Activated CD8-positive, alpha-beta T cell treated with anti-CD3 and anti-CD28 coated beads for 36 hours (primary cell): Measurements from ENCODE around the gene KCNIP4. TPM values are rescaled to one million over a fixed set of nuclear protein-coding genes. Genes with fewer than 3 reads are reported as not detected.

Experiments used
- ATAC-seq: fragments of 200-7000 bp; cut with Tn5 transposase; one replicate; pipeline ENCODE4 v1.10.0; 2021; ENCODE audit warnings: mild to moderate bottlenecking, moderate library complexity
- CTCF ChIA-PET: fragments of 350-600 bp; sonication (Branson Sonifier 250); formaldehyde crosslinking; loops from one replicate; lab custom pipeline; 2021; ENCODE audit warnings: antibody characterized with exemption; lab: Charles Lee
- POLR2A ChIA-PET: fragments of 350-600 bp; sonication (Branson Sonifier 250); formaldehyde crosslinking; loops from one replicate; lab custom pipeline; 2021; ENCODE audit warnings: antibody characterized with exemption; lab: Charles Lee
- DNase-seq: peaks from one replicate; pipeline ENCODE4 v3.0.0-alpha.2; 2020
- H3K27ac Mint-ChIP-seq: one replicate; pipeline ENCODE4 v1.8.0; 2021; ENCODE audit warnings: mild to moderate bottlenecking, mixed read lengths
- H3K27me3 Mint-ChIP-seq: one replicate; pipeline ENCODE4 v1.8.0; 2021; ENCODE audit warnings: mixed read lengths
- H3K36me3 Mint-ChIP-seq: one replicate; pipeline ENCODE4 v1.8.0; 2021; ENCODE audit warnings: low read depth, mixed read lengths
- H3K4me1 Mint-ChIP-seq: one replicate; pipeline ENCODE4 v1.8.0; 2021; ENCODE audit warnings: low read depth, mixed read lengths
- H3K4me3 Mint-ChIP-seq: one replicate; pipeline ENCODE4 v1.8.0; 2021; ENCODE audit warnings: mild to moderate bottlenecking, moderate library complexity, mixed read lengths
- H3K9me3 Mint-ChIP-seq: one replicate; pipeline ENCODE4 v1.8.0; 2021; ENCODE audit warnings: mixed read lengths
- intact Hi-C: fragments of 100-400 bp; cut with micrococcal nuclease; formaldehyde crosslinking; loops from one replicate; pipeline ENCODE4 v1.10.0; 2022
- total RNA-seq, 2 experiments: library from RNA; stranded (reverse); gene quantifications; one replicate each; pipeline ENCODE4 v1.2.3, GENCODE V29; 2021
- TF ChIP-seq, protein P1 (sequence below): fragments of 200-600 bp; IDR thresholded peaks from one replicate; pipeline ENCODE4 v1.8.0; 2022; ENCODE audit warnings: antibody characterized with exemption, mild to moderate bottlenecking

The KCNIP4 gene
- total RNA-seq, 2 experiments from 2014 or later = not detected

DNA sequence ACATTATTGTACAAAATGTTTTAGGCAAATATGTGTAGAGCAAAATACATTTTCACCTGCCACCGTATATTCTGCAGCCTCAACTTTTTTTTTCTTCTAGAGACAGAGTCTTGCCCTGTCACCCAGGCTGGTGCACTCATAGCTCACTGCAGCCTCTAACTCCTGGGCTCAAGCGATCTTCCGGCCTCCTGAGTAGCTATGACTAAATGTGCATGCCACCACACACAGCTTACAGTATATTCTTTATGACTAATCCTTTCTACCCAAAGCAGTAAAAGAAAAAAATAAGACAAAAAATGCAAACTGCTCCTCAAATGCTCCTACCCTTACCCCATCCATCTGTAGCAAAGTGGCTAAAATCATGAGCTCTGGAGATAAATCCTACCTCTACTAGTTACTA, 426.3 kb downstream of the KCNIP4 start:
- ChIA-PET CTCF (interaction anchor here (0.8 kb wide), 1 partner anchor 282 kb away, joined by 3 read pairs; no protein-coding TSS in a partner anchor), POLR2A (no interaction called here)
- TF ChIP-seq, protein P1, sequence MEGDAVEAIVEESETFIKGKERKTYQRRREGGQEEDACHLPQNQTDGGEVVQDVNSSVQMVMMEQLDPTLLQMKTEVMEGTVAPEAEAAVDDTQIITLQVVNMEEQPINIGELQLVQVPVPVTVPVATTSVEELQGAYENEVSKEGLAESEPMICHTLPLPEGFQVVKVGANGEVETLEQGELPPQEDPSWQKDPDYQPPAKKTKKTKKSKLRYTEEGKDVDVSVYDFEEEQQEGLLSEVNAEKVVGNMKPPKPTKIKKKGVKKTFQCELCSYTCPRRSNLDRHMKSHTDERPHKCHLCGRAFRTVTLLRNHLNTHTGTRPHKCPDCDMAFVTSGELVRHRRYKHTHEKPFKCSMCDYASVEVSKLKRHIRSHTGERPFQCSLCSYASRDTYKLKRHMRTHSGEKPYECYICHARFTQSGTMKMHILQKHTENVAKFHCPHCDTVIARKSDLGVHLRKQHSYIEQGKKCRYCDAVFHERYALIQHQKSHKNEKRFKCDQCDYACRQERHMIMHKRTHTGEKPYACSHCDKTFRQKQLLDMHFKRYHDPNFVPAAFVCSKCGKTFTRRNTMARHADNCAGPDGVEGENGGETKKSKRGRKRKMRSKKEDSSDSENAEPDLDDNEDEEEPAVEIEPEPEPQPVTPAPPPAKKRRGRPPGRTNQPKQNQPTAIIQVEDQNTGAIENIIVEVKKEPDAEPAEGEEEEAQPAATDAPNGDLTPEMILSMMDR = no peak
- H3K27ac Mint-ChIP-seq = no peak overlapping the region
- ATAC-seq (no peak), DNase-seq (no peak)
- no peaks in the 10 kb centered on the region for H3K36me3 Mint-ChIP-seq
- no peaks in the 10 kb centered on the region for H3K27me3 Mint-ChIP-seq
- intact Hi-C loops = no loop called here
- peaks cover 1% of the 10 kb centered on the region for H3K9me3 Mint-ChIP-seq
- no peak overlapping the region for H3K4me3 Mint-ChIP-seq
- no peaks in the 10 kb centered on the region for H3K4me1 Mint-ChIP-seq

DNA sequence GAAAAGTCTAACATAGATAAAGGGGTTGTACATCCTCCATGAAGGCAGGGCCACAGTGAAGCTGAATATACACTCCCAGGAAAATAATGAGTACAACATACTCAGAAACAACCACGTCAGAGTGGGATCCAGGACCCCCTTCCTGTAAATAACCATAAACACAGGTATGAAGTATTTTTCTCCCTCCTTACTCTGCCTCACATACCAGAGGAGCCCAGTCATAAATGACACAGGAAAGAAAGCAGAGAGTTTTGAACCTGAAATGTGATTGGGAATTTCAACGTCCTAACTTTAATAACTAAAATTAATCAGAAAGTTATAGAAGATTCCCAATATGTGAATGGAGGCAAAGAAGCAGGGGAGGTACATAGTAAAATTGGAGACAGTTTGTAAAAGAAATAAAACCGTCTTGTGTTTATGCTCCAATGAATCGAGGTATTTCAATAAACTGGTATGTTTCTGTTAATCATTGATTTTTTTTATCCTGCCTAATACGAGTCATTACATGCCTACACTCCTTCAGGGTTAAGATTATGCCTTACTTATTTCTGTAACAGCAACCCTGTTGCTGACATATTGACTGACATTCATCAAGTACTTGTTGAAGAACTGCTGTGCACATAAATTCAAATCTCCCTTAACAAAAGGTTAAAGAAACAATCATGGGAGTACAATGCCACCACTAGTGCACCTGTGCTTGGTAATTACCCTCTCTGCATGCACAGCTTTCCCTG, 431.3 kb downstream of the KCNIP4 start:
- ChIA-PET POLR2A (no interaction called here), CTCF (no interaction called here)
- TF ChIP-seq, protein P1 = no peak
- Mint-ChIP-seq H3K27ac (no peak overlapping the region), H3K9me3 (peaks cover 1% of the 10 kb centered on the region), H3K4me1 (no peaks in the 10 kb centered on the region), H3K27me3 (no peaks in the 10 kb centered on the region), H3K4me3 (no peak overlapping the region), H3K36me3 (no peaks in the 10 kb centered on the region)
- DNase-seq (no peak), ATAC-seq (no peak)
- intact Hi-C loops = no loop called here

DNA sequence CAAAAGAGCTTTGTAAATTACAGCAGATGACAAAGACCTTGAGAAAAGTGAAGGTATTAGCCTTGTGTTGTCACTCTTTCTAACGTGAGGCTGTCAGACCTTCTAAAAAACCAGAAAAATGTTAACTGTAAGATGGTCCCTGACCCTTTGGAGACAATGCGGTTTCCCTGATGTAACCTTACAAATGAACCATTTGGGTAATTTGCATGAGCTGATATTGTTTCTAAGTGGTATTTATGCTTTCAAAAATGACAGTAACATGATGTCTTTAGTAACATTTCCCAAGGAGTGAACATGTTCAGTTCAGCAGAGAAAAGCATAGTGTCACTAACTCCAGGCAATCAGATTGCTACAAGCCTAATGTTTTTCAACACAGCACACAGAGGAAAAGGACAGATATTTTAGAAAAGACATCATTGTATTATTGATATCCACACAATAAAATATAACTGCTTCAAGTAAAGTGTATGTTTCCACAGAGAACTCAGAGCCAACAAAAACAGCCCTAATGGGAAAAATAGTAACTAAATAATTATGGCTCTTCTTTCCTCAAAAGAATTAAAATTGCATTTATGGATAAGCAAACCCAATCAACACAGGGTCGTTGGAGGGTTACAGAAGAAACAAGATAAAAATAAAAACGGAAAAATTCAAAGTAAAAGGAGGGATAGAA, 434.4 kb downstream of the KCNIP4 start:
- TF ChIP-seq, protein P1 = no peak
- no peak overlapping the region for H3K27ac Mint-ChIP-seq
- ChIA-PET POLR2A (no interaction called here), CTCF (no interaction called here)
- no peak overlapping the region for H3K4me3 Mint-ChIP-seq
- intact Hi-C loops = loop anchor here (5.0 kb wide), 1 partner anchor 253 kb away; no protein-coding TSS in a partner anchor
- peaks cover 1% of the 10 kb centered on the region for H3K9me3 Mint-ChIP-seq
- no peaks in the 10 kb centered on the region for H3K36me3 Mint-ChIP-seq
- DNase-seq = no peak
- no peaks in the 10 kb centered on the region for H3K4me1 Mint-ChIP-seq
- ATAC-seq = no peak
- H3K27me3 Mint-ChIP-seq = no peaks in the 10 kb centered on the region

DNA sequence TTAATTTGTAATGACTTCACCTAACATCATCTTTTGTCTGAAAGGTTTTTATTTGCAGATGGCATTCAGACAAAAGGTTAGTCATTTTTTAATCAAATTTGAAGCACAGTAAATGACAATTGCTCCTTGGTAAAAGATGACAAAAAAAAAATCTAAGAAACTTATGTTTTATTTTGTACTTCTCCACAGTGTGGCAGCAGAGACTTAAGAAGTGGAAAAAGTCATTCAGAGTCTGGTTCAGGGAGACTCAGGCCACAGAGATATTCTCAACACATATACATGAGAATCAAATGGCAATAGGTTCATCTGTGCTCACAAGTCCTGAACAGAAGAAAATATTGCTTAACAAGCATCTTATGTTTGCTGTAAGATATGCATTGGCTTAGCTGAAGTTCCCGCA, 436.2 kb downstream of the KCNIP4 start:
- DNase-seq = no peak
- ChIA-PET POLR2A (no interaction called here), CTCF (interaction anchor here (1.6 to 2.2 kb wide), 2 partner anchors 252 to 255 kb away, joined by 8 to 9 read pairs; no protein-coding TSS in a partner anchor)
- intact Hi-C loops = loop anchor here (5.0 kb wide), 1 partner anchor 255 kb away; no protein-coding TSS in a partner anchor
- H3K4me3 Mint-ChIP-seq = no peak overlapping the region
- H3K27me3 Mint-ChIP-seq = no peaks in the 10 kb centered on the region
- ATAC-seq = no peak
- H3K9me3 Mint-ChIP-seq = no peaks in the 10 kb centered on the region
- no peaks in the 10 kb centered on the region for H3K4me1 Mint-ChIP-seq
- H3K27ac Mint-ChIP-seq = no peak overlapping the region
- no peaks in the 10 kb centered on the region for H3K36me3 Mint-ChIP-seq
- TF ChIP-seq, protein P1 = no peak

DNA sequence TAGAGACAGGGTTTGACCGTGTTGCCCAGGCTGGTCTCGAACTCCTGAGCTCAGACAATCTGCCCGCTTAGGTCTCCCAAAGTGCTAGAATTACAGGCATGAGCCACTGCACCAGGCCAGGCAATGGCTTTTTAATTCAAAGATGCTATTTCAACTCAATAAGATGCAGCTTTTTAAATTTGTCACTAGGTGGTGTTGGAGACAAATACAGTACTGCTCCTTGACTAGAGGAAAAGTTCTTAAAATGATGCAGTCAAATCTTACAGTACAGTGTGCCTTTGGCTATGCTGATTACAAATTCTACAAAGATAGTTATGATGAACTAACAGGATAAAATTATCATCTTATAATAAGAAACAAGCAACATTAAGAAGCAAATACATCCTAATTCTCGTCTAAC, 441.1 kb downstream of the KCNIP4 start:
- ChIA-PET POLR2A (no interaction called here), CTCF (interaction anchor here (2.2 kb wide), 1 partner anchor 260 kb away, joined by 8 read pairs; no protein-coding TSS in a partner anchor)
- H3K4me1 Mint-ChIP-seq = no peaks in the 10 kb centered on the region

More for the DNA sequence above, 441.1 kb downstream of the KCNIP4 start:
- H3K36me3 Mint-ChIP-seq = no peaks in the 10 kb centered on the region
- TF ChIP-seq, protein P1 = no peak
- H3K9me3 Mint-ChIP-seq = no peaks in the 10 kb centered on the region
- H3K27me3 Mint-ChIP-seq = no peaks in the 10 kb centered on the region
- ATAC-seq (no peak), DNase-seq (no peak)
- intact Hi-C loops = no loop called here
- no peak overlapping the region for H3K4me3 Mint-ChIP-seq
- H3K27ac Mint-ChIP-seq = no peak overlapping the region
